Breast epithelium (tissue), 4 donors: ENCODE results near the gene GAS7. TPM values are rescaled to one million over a fixed set of nuclear protein-coding genes. Genes with fewer than 3 reads are reported as not detected.
A peak's percentile ranks its signal among the peaks of the same experiment; 100 is the strongest.
"Not testable (repeated sequence)": the region's sequence is repeated elsewhere in the genome, so short reads cannot be mapped to it uniquely, and the experiment has no call there.

ENCODE experiments used
- DNase-seq, 2 donors: peaks; one replicate each; pipeline ENCODE4 v3.0.0-alpha.2; 2019; ENCODE audit warnings: low spot score in 2 of 2
- H3K27ac ChIP-seq, 2 donors: fragments of 200-600 bp; sonication (generic) in 1 of 2; one replicate each; pipeline ENCODE4 v1.5.1; 2016 to 2019; ENCODE audit warnings: mild to moderate bottlenecking in 1 of 2
- H3K27me3 ChIP-seq, 2 donors: fragments of 200-600 bp; sonication (generic) in 1 of 2; one replicate each; pipeline versions ENCODE4 v1.5.1 to v1.6.0; 2017 to 2019; ENCODE audit warnings: control low read depth in 1 of 2, mild to moderate bottlenecking in 1 of 2
- H3K36me3 ChIP-seq: fragments of 200-600 bp; one replicate; pipeline ENCODE4 v1.5.1; 2019
- H3K4me1 ChIP-seq, 2 donors: fragments of 200-600 bp; sonication (generic); one replicate each; pipeline ENCODE4 v1.5.1; 2016 to 2019; ENCODE audit warnings: control low read depth in 1 of 2
- H3K4me3 ChIP-seq, 3 donors: fragments of 200-600 bp; sonication (generic); 1 replicate in 2 of 3; 2 replicates in 1 of 3; pipeline ENCODE4 v1.5.1; 2016 to 2019; ENCODE audit warnings: mild to moderate bottlenecking in 3 of 3, moderate library complexity in 2 of 3
- H3K9me3 ChIP-seq, 2 donors: fragments of 200-600 bp; sonication (generic) in 1 of 2; one replicate each; pipeline ENCODE4 v1.5.1; 2016 to 2019; ENCODE audit warnings: control low read depth in 1 of 2
- CTCF ChIP-seq, 3 donors: fragments of 450-650 bp; IDR thresholded peaks; one replicate each; pipeline ENCODE4 v1.5.1; 2016 to 2017; ENCODE audit warnings: antibody characterized with exemption in 3 of 3, mild to moderate bottlenecking in 3 of 3, moderate library complexity in 3 of 3
- POLR2A ChIP-seq: fragments of 450-650 bp; IDR thresholded peaks from one replicate; pipeline ENCODE4 v1.6.1; 2016; ENCODE audit warnings: antibody characterized with exemption, mild to moderate bottlenecking, moderate library complexity
- POLR2AphosphoS5 ChIP-seq, 3 donors: sonication (generic); formaldehyde crosslinking; IDR thresholded peaks; one replicate each; pipeline ENCODE4 v1.6.1; 2017; ENCODE audit warnings: antibody characterized with exemption in 3 of 3
- intact Hi-C: fragments of 100-400 bp; cut with DNase I; formaldehyde crosslinking; loops from one replicate; pipeline ENCODE4 v1.15.1; 2023; ENCODE audit warnings: low total_unique reads
- total RNA-seq, 3 donors: library from RNA; depleted of rRNA; stranded (reverse); fragments of >200 nt; gene quantifications; one replicate each; pipeline ENCODE4 v1.1.0, GENCODE V29; 2016

The GAS7 gene
- total RNA-seq, 3 donors from 2014 or later = 21.8 to 62.2 (median 33.4) TPM

DNA sequence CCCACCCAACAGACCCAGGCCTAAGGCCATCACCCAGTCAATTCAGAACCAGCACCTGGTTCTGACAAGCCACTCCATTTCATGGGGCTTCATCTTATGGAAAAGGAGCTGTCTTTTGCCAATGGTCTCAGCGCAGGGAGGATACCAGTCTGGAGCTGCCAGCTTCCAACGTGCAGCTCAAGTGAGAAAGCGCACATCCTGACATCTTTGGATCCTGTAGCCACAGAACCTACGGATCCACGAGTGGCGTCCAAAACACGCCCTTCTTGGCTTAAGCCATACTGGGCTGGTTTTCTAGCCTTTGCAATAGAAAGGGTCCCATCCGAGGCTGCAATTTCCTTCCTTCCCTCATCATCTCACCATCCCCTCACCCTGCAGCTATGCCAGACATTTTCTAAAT, 101.8 kb downstream of the GAS7 start:
- no peak for DNase-seq
- H3K4me3 ChIP-seq = no peak overlapping the region
- H3K36me3 ChIP-seq = no peaks in the 10 kb centered on the region
- TF ChIP-seq POLR2AphosphoS5 (IDR thresholded peaks at IDR 0.05) (no peak), POLR2A (no peak)
- peak overlapping the region; percentile 33 to 69 for H3K27ac ChIP-seq
- H3K9me3 ChIP-seq = peaks cover 6 to 8% of the 10 kb centered on the region in 2 donors
- H3K4me1 ChIP-seq = no peaks in the 10 kb centered on the region
- intact Hi-C loops = no loop called here
- no peaks in the 10 kb centered on the region for H3K27me3 ChIP-seq

DNA sequence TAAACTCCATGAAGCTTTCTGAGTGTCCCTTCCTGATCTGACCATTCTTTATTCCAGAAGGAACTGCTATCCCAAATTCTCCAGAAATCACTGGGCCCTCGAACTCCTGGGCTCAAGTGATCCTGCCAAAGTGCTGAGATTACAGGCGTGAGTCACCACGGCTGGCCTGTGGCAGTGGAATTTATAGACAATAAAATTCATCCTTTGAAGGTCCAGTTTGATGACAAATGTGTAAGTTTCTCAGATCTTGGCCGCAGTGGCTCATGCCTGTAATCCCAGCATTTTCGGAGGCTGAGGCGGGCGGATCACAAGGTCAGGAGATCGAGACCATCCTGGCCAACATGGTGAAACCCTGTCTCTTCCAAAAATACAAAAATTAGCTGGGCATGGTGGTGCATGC, 103.1 kb downstream of the GAS7 start:
- H3K9me3 ChIP-seq, DNase-seq, H3K4me1 ChIP-seq, H3K27me3 ChIP-seq, H3K36me3 ChIP-seq, H3K4me3 ChIP-seq, intact Hi-C loops: not testable (repeated sequence)
- H3K27ac ChIP-seq = peak overlapping the region in 1 of 2 donors; percentile 69

- intact Hi-C loops = no loop called here
- DNase-seq = no peak
- H3K27ac ChIP-seq = peak overlapping the region in 1 of 2 donors; percentile 69
Observed at GRCh38 chr17:10094797-10095196, 103.6 kb downstream of the GAS7 start.

GRCh38 chr17:10092595-10092994, 105.8 kb downstream of the GAS7 start:
- TF ChIP-seq POLR2A = no peak
- no peak for TF ChIP-seq POLR2AphosphoS5 (IDR thresholded peaks at IDR 0.05)
- TF ChIP-seq CTCF (IDR thresholded peaks at IDR 0.05) = no peak
- no peaks in the 10 kb centered on the region for H3K4me1 ChIP-seq
- H3K9me3 ChIP-seq = peaks cover 6 to 8% of the 10 kb centered on the region in 2 donors
- no peak overlapping the region for H3K4me3 ChIP-seq
- no peaks in the 10 kb centered on the region for H3K27me3 ChIP-seq
- no peak for DNase-seq
- H3K27ac ChIP-seq = no peak overlapping the region
- H3K36me3 ChIP-seq = no peaks in the 10 kb centered on the region
- intact Hi-C loops = no loop called here

More at GRCh38 chr17:10094797-10095196, 103.6 kb downstream of the GAS7 start:
- no peak overlapping the region for H3K4me3 ChIP-seq
- H3K36me3 ChIP-seq = no peaks in the 10 kb centered on the region
- TF ChIP-seq POLR2A (no peak), CTCF (IDR thresholded peaks at IDR 0.05) (no peak), POLR2AphosphoS5 (IDR thresholded peaks at IDR 0.05) (no peak)
- no peaks in the 10 kb centered on the region for H3K27me3 ChIP-seq
- H3K4me1 ChIP-seq = no peaks in the 10 kb centered on the region
- H3K9me3 ChIP-seq = peaks cover 6 to 8% of the 10 kb centered on the region in 2 donors

DNA sequence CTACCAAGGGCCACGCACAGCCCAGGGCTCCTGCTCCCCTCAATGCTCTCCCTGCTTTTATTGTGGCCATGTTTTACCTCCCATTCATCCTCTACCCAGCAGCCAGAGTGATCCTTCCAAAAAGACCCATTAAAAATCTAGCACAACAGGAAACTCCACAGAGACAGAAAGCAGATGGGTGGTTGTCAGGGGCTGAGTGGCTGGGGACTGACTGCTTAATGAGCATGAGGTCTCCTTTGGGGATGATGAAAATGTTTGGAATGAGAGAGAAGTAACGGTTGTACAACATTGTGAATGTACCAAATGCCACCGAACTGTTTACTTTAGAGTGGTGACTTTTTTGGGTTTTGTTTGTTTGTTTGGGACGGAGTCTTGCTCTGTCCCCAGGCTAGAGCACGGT, 107.4 kb downstream of the GAS7 start:
- Histone ChIP-seq H3K27me3 (no peaks in the 10 kb centered on the region), H3K36me3 (no peaks in the 10 kb centered on the region), H3K4me3 (no peak overlapping the region), H3K9me3 (peaks cover 6 to 8% of the 10 kb centered on the region in 2 donors), H3K27ac (peak overlapping the region in 1 of 2 donors; percentile 80), H3K4me1 (no peaks in the 10 kb centered on the region)
- TF ChIP-seq POLR2A = no peak
- TF ChIP-seq CTCF (IDR thresholded peaks at IDR 0.05) = no peak
- no peak for TF ChIP-seq POLR2AphosphoS5 (IDR thresholded peaks at IDR 0.05)
- intact Hi-C loops = no loop called here
- no peak for DNase-seq

DNA sequence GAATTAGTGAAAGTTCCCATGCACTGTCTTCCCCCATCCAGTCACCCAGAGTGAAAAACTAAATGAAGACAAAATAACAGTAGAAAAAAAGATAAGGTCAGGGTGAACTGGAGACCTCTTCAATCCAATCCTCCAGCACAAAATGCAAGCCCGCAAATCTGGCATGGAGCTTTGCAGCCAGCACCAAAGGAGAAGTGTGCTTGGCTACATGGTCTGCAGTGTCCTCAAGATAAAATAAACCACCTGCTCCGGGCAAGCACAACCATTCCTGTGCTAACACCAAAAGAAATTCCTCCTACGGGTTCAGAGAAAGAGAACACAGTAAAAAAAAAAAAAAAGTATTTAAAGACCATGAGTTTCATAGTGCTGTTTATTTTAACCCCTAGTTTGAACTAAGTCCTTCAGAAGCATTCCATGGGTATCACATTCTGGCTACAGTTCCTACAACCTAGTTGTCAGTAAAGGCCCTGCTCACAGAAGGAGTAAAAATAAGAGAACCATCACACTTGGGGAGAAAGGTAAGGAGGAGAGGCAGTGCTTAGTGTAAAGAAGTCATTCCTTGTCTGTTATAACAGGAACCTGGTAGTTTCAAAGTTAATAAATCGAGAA, 109.1 kb downstream of the GAS7 start:
- Histone ChIP-seq H3K4me1 (no peaks in the 10 kb centered on the region), H3K27ac (peak overlapping the region in 1 of 2 donors; percentile 48), H3K4me3 (no peak overlapping the region), H3K36me3 (no peaks in the 10 kb centered on the region), H3K27me3 (no peaks in the 10 kb centered on the region), H3K9me3 (peaks cover 6 to 8% of the 10 kb centered on the region in 2 donors)
- TF ChIP-seq CTCF (IDR thresholded peaks at IDR 0.05) (no peak), POLR2A (no peak), POLR2AphosphoS5 (IDR thresholded peaks at IDR 0.05) (no peak)
- no peak for DNase-seq
- intact Hi-C loops = no loop called here
